H9 (cell line): Measurements from ENCODE around the gene CPT1C. TPM values are rescaled to one million over a fixed set of nuclear protein-coding genes. Genes with fewer than 3 reads are reported as not detected.

Experiments used
- DNase-seq: peaks from one replicate; pipeline ENCODE4 v3.0.0-alpha.2; 2017
- H2AFZ ChIP-seq: one replicate; pipeline ENCODE4 v1.6.1; 2013; ENCODE audit warnings: mild to moderate bottlenecking, low read length, control low read depth, moderate library complexity
- H2AK5ac ChIP-seq: 2 replicates; pipeline ENCODE4 v1.6.1; 2013; ENCODE audit warnings: low read length, control low read depth, mixed read lengths; ENCODE audit not compliant: insufficient read length
- H2BK120ac ChIP-seq: one replicate; pipeline ENCODE4 v1.6.1; 2013; ENCODE audit warnings: low read depth, mild to moderate bottlenecking, low read length, control low read depth, inconsistent platforms; ENCODE audit not compliant: poor library complexity, severe bottlenecking
- H2BK12ac ChIP-seq: 2 replicates; pipeline ENCODE4 v1.6.1; 2013; ENCODE audit warnings: low read length, control low read depth, mixed read lengths, low read depth; ENCODE audit not compliant: insufficient read length
- H2BK15ac ChIP-seq: 2 replicates; pipeline ENCODE4 v1.6.1; 2013; ENCODE audit warnings: low read depth, low read length, control low read depth
- H2BK20ac ChIP-seq: one replicate; pipeline ENCODE4 v1.6.1; 2013; ENCODE audit warnings: low read depth, mild to moderate bottlenecking, low read length, control low read depth, inconsistent platforms; ENCODE audit not compliant: poor library complexity, severe bottlenecking
- H2BK5ac ChIP-seq: 2 replicates; pipeline ENCODE4 v1.6.1; 2013; ENCODE audit warnings: low read length, control low read depth, mixed read lengths; ENCODE audit not compliant: insufficient read length
- H3K14ac ChIP-seq: 2 replicates; pipeline ENCODE4 v1.6.1; 2013; ENCODE audit warnings: low read length, control low read depth; ENCODE audit not compliant: insufficient read depth
- H3K18ac ChIP-seq: 2 replicates; pipeline ENCODE4 v1.6.1; 2013; ENCODE audit warnings: low read depth, mild to moderate bottlenecking, mixed read lengths, low read length, control low read depth; ENCODE audit not compliant: insufficient read length
- H3K23ac ChIP-seq: 2 replicates; pipeline ENCODE4 v1.6.1; 2013; ENCODE audit warnings: low read length, control low read depth, mixed read lengths, low read depth; ENCODE audit not compliant: insufficient read length
- H3K23me2 ChIP-seq: 2 replicates; pipeline ENCODE4 v1.6.1; 2013; ENCODE audit warnings: low read depth, mild to moderate bottlenecking, mixed read lengths, low read length, control low read depth; ENCODE audit not compliant: insufficient read length, poor library complexity, severe bottlenecking
- H3K27ac ChIP-seq: 2 replicates; pipeline ENCODE4 v1.5.1; 2013; ENCODE audit warnings: low read length, control low read depth, mixed read lengths, low read depth; ENCODE audit not compliant: insufficient read length
- H3K27me3 ChIP-seq: 2 replicates; pipeline ENCODE4 v1.6.1; 2013; ENCODE audit warnings: low read length, control low read depth, inconsistent platforms; ENCODE audit not compliant: insufficient read depth
- H3K4ac ChIP-seq: 2 replicates; pipeline ENCODE4 v1.6.1; 2013; ENCODE audit warnings: low read depth, mild to moderate bottlenecking, control low read depth, inconsistent platforms, low read length, moderate library complexity
- H3K4me1 ChIP-seq: 2 replicates; pipeline ENCODE4 v1.6.1; 2013; ENCODE audit warnings: low read length, control low read depth, inconsistent platforms; ENCODE audit not compliant: insufficient read depth
- H3K4me2 ChIP-seq: 2 replicates; pipeline ENCODE4 v1.6.1; 2013; ENCODE audit warnings: low read length, control low read depth, mixed read lengths; ENCODE audit not compliant: insufficient read length, insufficient read depth
- H3K56ac ChIP-seq: 2 replicates; pipeline ENCODE4 v1.6.1; 2013; ENCODE audit warnings: low read depth, mild to moderate bottlenecking, mixed read lengths, low read length, control low read depth; ENCODE audit not compliant: insufficient read length
- H3K79me1 ChIP-seq: 2 replicates; pipeline ENCODE4 v1.6.1; 2013; ENCODE audit warnings: low read depth, mild to moderate bottlenecking, moderate library complexity, low read length, control low read depth, inconsistent platforms; ENCODE audit not compliant: insufficient read depth, poor library complexity, severe bottlenecking
- H3K79me2 ChIP-seq: 2 replicates; pipeline ENCODE4 v1.6.1; 2013; ENCODE audit warnings: low read length, control low read depth, inconsistent platforms; ENCODE audit not compliant: insufficient read depth
- H3K9ac ChIP-seq: 2 replicates; pipeline ENCODE4 v1.6.1; 2013; ENCODE audit warnings: low read length, control low read depth, mixed read lengths; ENCODE audit not compliant: insufficient read length; ENCODE audit errors: extremely low read depth
- H3K9me3 ChIP-seq: one replicate; pipeline ENCODE4 v1.6.1; 2013; ENCODE audit warnings: low read depth, low read length, inconsistent platforms; ENCODE audit not compliant: control insufficient read depth
- H3T11ph ChIP-seq: one replicate; pipeline ENCODE4 v1.6.1; 2013; ENCODE audit warnings: mild to moderate bottlenecking, low read length, control low read depth, inconsistent platforms
- H4K20me1 ChIP-seq: one replicate; pipeline ENCODE4 v1.6.1; 2013; ENCODE audit not compliant: control insufficient read depth, insufficient read length, insufficient read depth
- H4K5ac ChIP-seq: 2 replicates; pipeline ENCODE4 v1.6.1; 2013; ENCODE audit warnings: low read depth, mild to moderate bottlenecking, mixed read lengths, low read length, control low read depth; ENCODE audit not compliant: insufficient read length
- H4K8ac ChIP-seq: replicated peaks from 2 replicates; pipeline ENCODE4 v1.6.1; 2013; ENCODE audit warnings: low read length, control low read depth, mixed read lengths, low read depth; ENCODE audit not compliant: insufficient read length
- H4K91ac ChIP-seq: 2 replicates; pipeline ENCODE4 v1.6.1; 2013; ENCODE audit warnings: low read depth, mild to moderate bottlenecking, moderate library complexity, mixed read lengths, low read length, control low read depth; ENCODE audit not compliant: insufficient read length
- H3K27ac Mint-ChIP-seq, 3 experiments: 2 replicates in 2 of 3; 3 replicates in 1 of 3; pipeline ENCODE4 v1.8.0; 2020 to 2021; ENCODE audit warnings: mixed read lengths in 3 of 3, mild to moderate bottlenecking in 1 of 3, moderate library complexity in 1 of 3
- H3K27me3 Mint-ChIP-seq: 2 replicates; pipeline ENCODE4 v1.8.0; 2021; ENCODE audit warnings: low read depth, mild to moderate bottlenecking, moderate library complexity, mixed read lengths
- H3K36me3 Mint-ChIP-seq, 3 experiments: 2 replicates in 2 of 3; 3 replicates in 1 of 3; pipeline ENCODE4 v1.8.0; 2020 to 2021; ENCODE audit warnings: low read depth in 3 of 3, mixed read lengths in 3 of 3; ENCODE audit not compliant: insufficient read depth in 1 of 3
- H3K4me1 Mint-ChIP-seq, 2 experiments: 2 replicates each; pipeline ENCODE4 v1.8.0; 2020; ENCODE audit warnings: mixed read lengths in 2 of 2
- H3K4me3 Mint-ChIP-seq, 2 experiments: 2 replicates in 1 of 2; 3 replicates in 1 of 2; pipeline ENCODE4 v1.8.0; 2020 to 2021; ENCODE audit warnings: mild to moderate bottlenecking in 2 of 2, mixed read lengths in 2 of 2, moderate library complexity in 1 of 2
- H3K9me3 Mint-ChIP-seq, 2 experiments: 2 replicates in 1 of 2; 3 replicates in 1 of 2; pipeline ENCODE4 v1.8.0; 2020; ENCODE audit warnings: mild to moderate bottlenecking in 2 of 2, mixed read lengths in 2 of 2, moderate library complexity in 1 of 2
- CTCF ChIP-seq: fragments of 200-600 bp; sonication (generic); conservative IDR thresholded peaks from 3 replicates; pipeline ENCODE4 v1.8.0; 2021; ENCODE audit warnings: antibody characterized with exemption, mild to moderate bottlenecking
- WGBS: extraction: QIAGEN DNeasy Blood & Tissue Kit; methylation state at CpG from one replicate; pipeline ENCODE4 v1.1.7; 2013; ENCODE audit warnings: missing lambda C conversion rate, low lambda C conversion rate, mixed read lengths; ENCODE audit not compliant: insufficient read length; ENCODE audit errors: extremely low coverage; 5-methylcytosine and 5-hydroxymethylcytosine counted together
- total RNA-seq: library from RNA; stranded (reverse); gene quantifications from 2 replicates; pipeline ENCODE4 v1.2.1, GENCODE V29; 2021

CPT1C gene
- total RNA-seq, 1 experiment from 2014 or later = 74.6 TPM

DNA sequence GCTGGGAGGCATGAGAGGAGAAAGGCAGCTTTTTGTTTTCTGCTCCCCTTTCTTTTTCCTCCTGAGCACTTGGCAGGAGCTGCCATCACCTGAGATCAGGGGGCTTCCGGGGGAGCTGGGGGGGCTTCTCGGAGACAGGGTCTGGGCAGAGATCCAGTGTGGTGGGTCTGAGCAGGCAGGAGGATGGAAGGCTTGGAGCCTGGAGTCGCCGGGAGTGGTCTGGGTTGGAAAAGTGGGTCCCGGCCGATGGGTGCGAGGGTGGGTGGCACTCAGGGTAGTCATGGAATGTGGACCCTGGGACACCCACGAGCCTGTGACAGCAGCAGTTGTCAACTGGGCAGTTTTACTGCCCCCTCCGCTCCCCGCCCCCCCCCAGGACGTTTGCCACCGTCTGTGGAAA is 3.8 kb upstream of the CPT1C start:
- no peak overlapping the region for H4K8ac ChIP-seq

More for the DNA sequence above, 3.8 kb upstream of the CPT1C start:
- no peak overlapping the region for H2AFZ ChIP-seq
- H4K91ac ChIP-seq = no peak overlapping the region
- no peak overlapping the region for H3K23ac ChIP-seq
- no peak overlapping the region for H2BK20ac ChIP-seq
- no peak overlapping the region for H4K5ac ChIP-seq
- no peaks in the 10 kb centered on the region for H3K9me3 ChIP-seq
- whole genome bisulfite sequencing = no CpG with 5 or more reads among the region's 12 CpGs
- H3K56ac ChIP-seq = no peak overlapping the region
- H3K27me3 ChIP-seq = no peaks in the 10 kb centered on the region
- no peak overlapping the region for H3K18ac ChIP-seq
- H3K4me1 ChIP-seq = peaks cover 10% of the 10 kb centered on the region; the same call in 1 of the 2 replicates
- H3K27ac ChIP-seq = no peak overlapping the region
- H3K4me3 Mint-ChIP-seq = no peak overlapping the region; a peak in 1 of 5 replicates
- H3K9ac ChIP-seq = no peak overlapping the region
- H3K23me2 ChIP-seq = peaks cover 19% of the 10 kb centered on the region
- H3K9me3 Mint-ChIP-seq = peaks cover 0 to 3% of the 10 kb centered on the region in 2 experiments; a peak in 2 of 5 replicates
- H3K4ac ChIP-seq = no peak overlapping the region
- H3K79me2 ChIP-seq = no peaks in the 10 kb centered on the region
- H3T11ph ChIP-seq = no peak overlapping the region
- H3K27me3 Mint-ChIP-seq = no peaks in the 10 kb centered on the region; the same call in 1 of the 2 replicates
- no peak overlapping the region for H2BK12ac ChIP-seq
- H3K14ac ChIP-seq = no peak overlapping the region
- TF ChIP-seq CTCF = no peak
- no peak overlapping the region for H2BK120ac ChIP-seq
- no peak overlapping the region for H2AK5ac ChIP-seq
- no peaks in the 10 kb centered on the region for H4K20me1 ChIP-seq
- no peaks in the 10 kb centered on the region for H3K79me1 ChIP-seq
- no peak overlapping the region for H3K4me2 ChIP-seq
- H3K4me1 Mint-ChIP-seq = peaks cover 28 to 52% of the 10 kb centered on the region in 2 experiments
- peak overlapping the region in 1 of 3 experiments; percentile 80; a peak in 2 of 7 replicates for H3K27ac Mint-ChIP-seq
- H3K36me3 Mint-ChIP-seq = peaks cover 35 to 65% (median 49%) of the 10 kb centered on the region in 3 experiments
- no peak overlapping the region for H2BK15ac ChIP-seq
- H2BK5ac ChIP-seq = no peak overlapping the region
- no peak for DNase-seq
